Suppressor macrophage treated with lipopolysaccharide for 1 hour (primary cell): Measurements from ENCODE around the gene RNF19B.

Experiments used
- DNase-seq, 3 donors: peaks; one replicate each; pipeline ENCODE4 v3.0.0-alpha.2; 2020 to 2022

The RNF19B gene

GRCh38 chr1:32887623-32888022 lies 77.0 kb downstream of the RNF19B start:
- no peak for DNase-seq

GRCh38 chr1:32886828-32887414 lies 77.7 kb downstream of the RNF19B start:
- no peak for DNase-seq
